Stomach (tissue), 9 donors: Measurements from ENCODE around the gene ATP2A3. TPM values are rescaled to one million over a fixed set of nuclear protein-coding genes. Genes with fewer than 3 reads are reported as not detected.

Experiments used
- DNase-seq, 2 donors: peaks; one replicate each; pipeline versions ENCODE4 v3.0.0 to v3.0.0-alpha.2; 2013 to 2019
- H3K27ac ChIP-seq, 5 donors: fragments of 200-600 bp in 4 of 5; sonication (generic) in 4 of 5; one replicate each; pipeline ENCODE4 v1.5.1; 2013 to 2019; ENCODE audit warnings: mild to moderate bottlenecking in 1 of 5, moderate library complexity in 1 of 5
- H3K27me3 ChIP-seq, 3 donors: fragments of 200-600 bp; sonication (generic); one replicate each; pipeline ENCODE4 v1.5.1; 2017 to 2019; ENCODE audit warnings: mixed run types in 1 of 3
- H3K36me3 ChIP-seq, 4 donors: fragments of 200-600 bp; sonication (generic); 1 replicate in 3 of 4; 2 replicates in 1 of 4; pipeline ENCODE4 v1.5.1; 2016 to 2019
- H3K4me1 ChIP-seq, 4 donors: fragments of 200-600 bp; sonication (generic); one replicate each; pipeline ENCODE4 v1.5.1; 2016 to 2019
- H3K4me3 ChIP-seq, 4 donors: fragments of 200-600 bp; sonication (generic) in 3 of 4; one replicate each; pipeline ENCODE4 v1.5.1; 2016 to 2019; ENCODE audit warnings: mild to moderate bottlenecking in 1 of 4
- H3K9me3 ChIP-seq, 4 donors: fragments of 200-600 bp; sonication (generic); one replicate each; pipeline ENCODE4 v1.5.1; 2016 to 2019
- CTCF ChIP-seq, 7 experiments: fragments of 450-650 bp in 4 of 7; fragments of 200-600 bp in 3 of 7; sonication (generic) in 3 of 7; IDR thresholded peaks; one replicate each; pipeline ENCODE4 v1.5.1; 2016 to 2019; ENCODE audit warnings: antibody characterized with exemption in 7 of 7, control low read depth in 2 of 7, mild to moderate bottlenecking in 1 of 7
- EP300 ChIP-seq: sonication (generic); formaldehyde crosslinking; IDR thresholded peaks from one replicate; pipeline ENCODE4 v1.6.1; 2017; ENCODE audit warnings: antibody characterized with exemption
- POLR2A ChIP-seq, 4 donors: fragments of 450-650 bp; IDR thresholded peaks; one replicate each; pipeline ENCODE4 v1.6.1; 2016; ENCODE audit warnings: antibody characterized with exemption in 4 of 4, control low read depth in 2 of 4, mild to moderate bottlenecking in 1 of 4, moderate library complexity in 1 of 4
- POLR2AphosphoS5 ChIP-seq, 3 donors: sonication (generic); formaldehyde crosslinking; IDR thresholded peaks; one replicate each; pipeline ENCODE4 v1.6.1; 2016; ENCODE audit warnings: antibody characterized with exemption in 3 of 3
- WGBS, 5 donors: extraction: QIAGEN DNeasy Blood & Tissue Kit in 3 of 5; methylation state at CpG; one replicate each; pipeline versions ENCODE4 v1.1.5 to v1.1.7; 2013 to 2018; 5-methylcytosine and 5-hydroxymethylcytosine counted together
- intact Hi-C: fragments of 100-400 bp; cut with DNase I; formaldehyde crosslinking; loops from one replicate; pipeline ENCODE4 v1.15.1; 2023; ENCODE audit warnings: low total_unique reads
- polyA plus RNA-seq, 3 donors: library from polyadenylated mRNA; stranded (reverse); fragments of 200-250 nt; gene quantifications; one replicate each; pipeline ENCODE4 v1.2.3, GENCODE V29; 2013
- total RNA-seq, 5 donors: library from RNA; depleted of rRNA; stranded (reverse); fragments of >200 nt; gene quantifications; one replicate each; pipeline versions ENCODE4 v1.1.0 to v1.2.3, GENCODE V29; 2014 to 2016
- donor health status: healthy with polysubstance abuse.
- donor health status: Bipolar disorder and iron deficiency.
- donor health status: healthy.

ATP2A3 gene
- total and polyA plus RNA-seq, 8 donors = 10.4 to 1,069 (median 64.1) TPM

- Histone ChIP-seq H3K4me1 (peaks cover 4 to 21% (median 14%) of the 10 kb centered on the region in 4 donors), H3K27me3 (no peaks in the 10 kb centered on the region), H3K36me3 (peaks cover 5 to 68% (median 55%) of the 10 kb centered on the region in 4 donors), H3K9me3 (no peaks in the 10 kb centered on the region), H3K27ac (no peak overlapping the region), H3K4me3 (no peak overlapping the region)
- 86 to 97% (median 89%) methylated on average over 16 to 17 of the region's 17 CpGs for WGBS, 5 donors
- DNase-seq = no peak
- TF ChIP-seq POLR2AphosphoS5 (IDR thresholded peaks at IDR 0.05) (no peak), CTCF (IDR thresholded peaks at IDR 0.05) (no peak), EP300 (no peak), POLR2A (IDR thresholded peaks at IDR 0.05) (no peak)
- intact Hi-C loops = no loop called here
Measured at GRCh38 chr17:3925684-3926485, 38.4 kb downstream of the ATP2A3 start.

GRCh38 chr17:3924512-3925350 lies 39.5 kb downstream of the ATP2A3 start:
- Histone ChIP-seq H3K4me3 (peak overlapping the region in 1 of 4 donors; percentile 2), H3K27ac (peak overlapping the region in 2 of 5 donors; percentile 1 to 14), H3K9me3 (no peaks in the 10 kb centered on the region), H3K36me3 (peaks cover 5 to 57% (median 46%) of the 10 kb centered on the region in 4 donors), H3K27me3 (no peaks in the 10 kb centered on the region), H3K4me1 (peaks cover 4 to 21% (median 14%) of the 10 kb centered on the region in 4 donors)
- 70 to 75% (median 73%) methylated on average over 33 to 40 of the region's 40 CpGs for WGBS, 5 donors
- DNase-seq = peak in 1 of 2 donors; percentile 61
- intact Hi-C loops = no loop called here
- no peak for TF ChIP-seq POLR2AphosphoS5 (IDR thresholded peaks at IDR 0.05)
- TF ChIP-seq POLR2A (IDR thresholded peaks at IDR 0.05) = no peak
- TF ChIP-seq EP300 = no peak
- TF ChIP-seq CTCF (IDR thresholded peaks at IDR 0.05) = no peak

- Histone ChIP-seq H3K36me3 (peaks cover 5 to 46% (median 36%) of the 10 kb centered on the region in 4 donors), H3K27ac (no peak overlapping the region), H3K4me1 (peaks cover 4 to 26% (median 15%) of the 10 kb centered on the region in 4 donors), H3K4me3 (no peak overlapping the region), H3K27me3 (no peaks in the 10 kb centered on the region), H3K9me3 (no peaks in the 10 kb centered on the region)
- no peak for TF ChIP-seq CTCF (IDR thresholded peaks at IDR 0.05)
- TF ChIP-seq EP300 = no peak
- TF ChIP-seq POLR2A (IDR thresholded peaks at IDR 0.05) = no peak
- no peak for TF ChIP-seq POLR2AphosphoS5 (IDR thresholded peaks at IDR 0.05)
- no peak for DNase-seq
- WGBS, 5 donors = 85 to 93% (median 91%) methylated on average over 17 to 18 of the region's 18 CpGs
- intact Hi-C loops = no loop called here
Measured at GRCh38 chr17:3923466-3924190, 40.6 kb downstream of the ATP2A3 start.

- Histone ChIP-seq H3K27me3 (no peaks in the 10 kb centered on the region), H3K36me3 (peaks cover 0 to 37% (median 28%) of the 10 kb centered on the region in 4 donors), H3K4me1 (peaks cover 4 to 30% (median 18%) of the 10 kb centered on the region in 4 donors), H3K4me3 (no peak overlapping the region), H3K27ac (no peak overlapping the region), H3K9me3 (no peaks in the 10 kb centered on the region)
- DNase-seq = no peak
- TF ChIP-seq POLR2A (IDR thresholded peaks at IDR 0.05) = no peak
- TF ChIP-seq CTCF (IDR thresholded peaks at IDR 0.05) = no peak
- no peak for TF ChIP-seq POLR2AphosphoS5 (IDR thresholded peaks at IDR 0.05)
- no peak for TF ChIP-seq EP300
- 80 to 91% (median 87%) methylated on average over 7 of the region's 7 CpGs for WGBS, 5 donors
- intact Hi-C loops = no loop called here
Measured at GRCh38 chr17:3922765-3923164, 41.5 kb downstream of the ATP2A3 start.
